Subcutaneous adipose tissue (tissue), 4 donors: ENCODE results near the gene PCDH12. TPM values are rescaled to one million over a fixed set of nuclear protein-coding genes. Genes with fewer than 3 reads are reported as not detected.

Experiments used
- CTCF ChIP-seq: fragments of 450-650 bp; IDR thresholded peaks from one replicate; pipeline ENCODE4 v1.5.1; 2016; ENCODE audit warnings: low read depth, mild to moderate bottlenecking, control low read depth, antibody characterized with exemption, moderate library complexity
- total RNA-seq, 4 donors: library from RNA; depleted of rRNA; stranded (reverse); fragments of >200 nt; gene quantifications; one replicate each; pipeline ENCODE4 v1.1.0, GENCODE V29; 2016

PCDH12 gene
- total RNA-seq, 4 donors from 2014 or later = 2.4 to 5.5 (median 2.5) TPM

- no peak for TF ChIP-seq CTCF
These were observed 37.2 kb downstream of the PCDH12 start for GRCh38 chr5:141920771-141921170.

- no peak for TF ChIP-seq CTCF
These were observed 38.5 kb downstream of the PCDH12 start for GRCh38 chr5:141919218-141920119.

GRCh38 chr5:141917760-141918159, 40.2 kb downstream of the PCDH12 start:
- no peak for TF ChIP-seq CTCF

GRCh38 chr5:141916522-141916921, 41.5 kb downstream of the PCDH12 start:
- no peak for TF ChIP-seq CTCF

- no peak for TF ChIP-seq CTCF
These were observed 42.1 kb downstream of the PCDH12 start for GRCh38 chr5:141915881-141916336.

GRCh38 chr5:141914797-141915196, 43.2 kb downstream of the PCDH12 start:
- TF ChIP-seq CTCF = no peak

- no peak for TF ChIP-seq CTCF
These were observed 43.7 kb downstream of the PCDH12 start for GRCh38 chr5:141914199-141914743.
